HFFc6 (cell line): Measurements from ENCODE around the gene PPP1R7. TPM values are rescaled to one million over a fixed set of nuclear protein-coding genes. Genes with fewer than 3 reads are reported as not detected.
A peak's percentile ranks its signal among the peaks of the same experiment; 100 is the strongest.

Source experiments
- DNase-seq: peaks from one replicate; pipeline ENCODE4 v3.0.0-alpha.2; 2018
- H3K27ac Mint-ChIP-seq: 2 replicates; pipeline ENCODE4 v1.8.0; 2020; ENCODE audit warnings: mild to moderate bottlenecking, mixed read lengths
- H3K27me3 Mint-ChIP-seq: 2 replicates; pipeline ENCODE4 v1.8.0; 2021; ENCODE audit warnings: mild to moderate bottlenecking, moderate library complexity, mixed read lengths; ENCODE audit not compliant: insufficient read depth
- H3K36me3 Mint-ChIP-seq: 2 replicates; pipeline ENCODE4 v1.8.0; 2021; ENCODE audit warnings: low read depth, mixed read lengths
- H3K4me1 Mint-ChIP-seq: 2 replicates; pipeline ENCODE4 v1.8.0; 2020; ENCODE audit warnings: low read depth, mixed read lengths
- H3K4me3 Mint-ChIP-seq: 2 replicates; pipeline ENCODE4 v1.8.0; 2020; ENCODE audit warnings: mild to moderate bottlenecking, moderate library complexity, mixed read lengths
- H3K9me3 Mint-ChIP-seq: 2 replicates; pipeline ENCODE4 v1.8.0; 2020; ENCODE audit warnings: mild to moderate bottlenecking, mixed read lengths
- total RNA-seq, 6 experiments: library from RNA; stranded (reverse); fragmentation: NEBNext Ultra II Directional; extraction: Animal tissue kit (Norgen Biotek cat#: 25700); gene quantifications; 2 replicates in 1 of 6; 3 replicates in 5 of 6; pipeline ENCODE4 v1.2.3, GENCODE V29; 2021
- TF ChIP-seq, protein P1 (sequence below): fragments of 200-600 bp; sonication (generic); IDR thresholded peaks from 2 replicates; pipeline ENCODE4 v1.5.0; 2021; ENCODE audit warnings: antibody characterized with exemption, mild to moderate bottlenecking

Gene PPP1R7
- total RNA-seq, 6 experiments from 2014 or later: 90.6 to 117 (median 103) TPM

DNA sequence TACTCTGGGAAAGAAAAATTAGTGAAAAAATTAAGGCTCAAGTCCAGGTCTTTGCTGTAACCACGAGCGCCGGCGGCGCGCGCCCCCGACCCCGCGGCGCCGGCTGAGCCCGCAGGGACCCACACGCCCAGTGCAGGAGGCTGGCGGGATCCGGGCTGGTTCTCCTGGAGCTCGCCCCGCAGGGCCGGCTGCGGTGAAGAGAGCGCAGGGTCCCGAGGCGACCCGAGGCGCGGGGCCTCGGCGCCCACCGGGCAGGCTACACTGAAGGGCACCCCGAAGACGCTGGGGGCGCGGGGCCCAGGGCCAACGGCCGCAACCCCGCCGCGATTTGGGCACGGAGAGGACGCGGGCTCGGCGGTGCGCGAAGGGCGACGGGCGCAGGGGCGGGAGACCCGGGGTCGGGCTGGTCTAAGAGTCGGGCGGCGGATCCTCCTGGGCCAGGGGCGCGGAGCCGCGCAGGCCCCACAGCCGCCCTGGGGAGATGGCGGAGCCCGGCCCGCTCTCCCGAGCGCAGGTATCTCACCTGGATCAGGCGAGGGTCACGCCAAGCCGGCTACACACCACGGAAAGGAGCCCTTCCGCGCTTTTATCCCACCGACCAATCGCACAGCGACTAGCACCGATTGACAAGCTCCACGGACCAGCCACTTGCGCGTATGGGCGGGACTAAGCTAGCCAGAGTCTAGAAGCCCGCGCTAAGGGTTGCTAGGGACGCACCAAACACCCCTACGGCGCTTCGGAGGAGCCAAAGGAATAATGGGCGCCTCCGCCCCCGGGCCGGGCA, 1.2 kb upstream of the PPP1R7 start, which contains the start of gene PASK:
PASK (minus strand) TSS at position 582 of the 784 bp plus-strand sequence. CDS start 6,440 bp downstream, outside the sequence.
- peaks cover 48% of the 10 kb centered on the region for H3K4me1 Mint-ChIP-seq
- peak within 1 kb of the TSS; percentile 92 for H3K27ac Mint-ChIP-seq
- H3K27me3 Mint-ChIP-seq: peaks cover 2% of the 10 kb centered on the region
- peak; percentile 91 for DNase-seq
- H3K36me3 Mint-ChIP-seq: peaks cover 6% of the 10 kb centered on the region; the same call in 1 of the 2 replicates
- peak within 1 kb of the TSS; percentile 95 for H3K4me3 Mint-ChIP-seq
- TF ChIP-seq, protein P1, sequence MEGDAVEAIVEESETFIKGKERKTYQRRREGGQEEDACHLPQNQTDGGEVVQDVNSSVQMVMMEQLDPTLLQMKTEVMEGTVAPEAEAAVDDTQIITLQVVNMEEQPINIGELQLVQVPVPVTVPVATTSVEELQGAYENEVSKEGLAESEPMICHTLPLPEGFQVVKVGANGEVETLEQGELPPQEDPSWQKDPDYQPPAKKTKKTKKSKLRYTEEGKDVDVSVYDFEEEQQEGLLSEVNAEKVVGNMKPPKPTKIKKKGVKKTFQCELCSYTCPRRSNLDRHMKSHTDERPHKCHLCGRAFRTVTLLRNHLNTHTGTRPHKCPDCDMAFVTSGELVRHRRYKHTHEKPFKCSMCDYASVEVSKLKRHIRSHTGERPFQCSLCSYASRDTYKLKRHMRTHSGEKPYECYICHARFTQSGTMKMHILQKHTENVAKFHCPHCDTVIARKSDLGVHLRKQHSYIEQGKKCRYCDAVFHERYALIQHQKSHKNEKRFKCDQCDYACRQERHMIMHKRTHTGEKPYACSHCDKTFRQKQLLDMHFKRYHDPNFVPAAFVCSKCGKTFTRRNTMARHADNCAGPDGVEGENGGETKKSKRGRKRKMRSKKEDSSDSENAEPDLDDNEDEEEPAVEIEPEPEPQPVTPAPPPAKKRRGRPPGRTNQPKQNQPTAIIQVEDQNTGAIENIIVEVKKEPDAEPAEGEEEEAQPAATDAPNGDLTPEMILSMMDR: no peak
- H3K9me3 Mint-ChIP-seq: no peaks in the 10 kb centered on the region

DNA sequence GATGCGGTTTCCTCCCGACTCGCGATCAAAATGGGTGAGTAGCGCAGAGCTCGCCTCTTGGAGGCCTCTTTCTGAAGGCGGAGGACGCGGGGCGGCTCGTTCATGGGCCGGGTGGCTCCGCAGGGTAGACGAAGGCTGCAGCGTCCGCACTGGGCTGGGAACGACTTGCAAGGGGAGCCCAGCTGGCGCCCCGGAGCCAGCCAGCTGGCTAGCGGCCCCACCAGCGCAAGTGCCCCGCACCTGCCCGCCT, 667 bp upstream of the PPP1R7 start:
- Mint-ChIP-seq H3K9me3 (no peaks in the 10 kb centered on the region), H3K4me1 (peaks cover 48% of the 10 kb centered on the region), H3K36me3 (peaks cover 6% of the 10 kb centered on the region; the same call in 1 of the 2 replicates), H3K27ac (peak overlapping the region; percentile 92), H3K27me3 (peaks cover 2% of the 10 kb centered on the region), H3K4me3 (peak overlapping the region; percentile 95)
- TF ChIP-seq, protein P1: no peak
- no peak for DNase-seq

- H3K4me3 Mint-ChIP-seq: peak overlapping the region; percentile 95
- TF ChIP-seq, protein P1: no peak; the same call in 1 of the 2 replicates
- no peaks in the 10 kb centered on the region for H3K9me3 Mint-ChIP-seq
- peak overlapping the region; percentile 92 for H3K27ac Mint-ChIP-seq
- peaks cover 55% of the 10 kb centered on the region for H3K4me1 Mint-ChIP-seq
- peaks cover 2% of the 10 kb centered on the region for H3K27me3 Mint-ChIP-seq
- H3K36me3 Mint-ChIP-seq: peaks cover 10% of the 10 kb centered on the region; the same call in 1 of the 2 replicates
- no peak for DNase-seq
Measured at GRCh38 chr2:241150660-241151530, 628 bp downstream of the PPP1R7 start.

GRCh38 chr2:241151934-241152660, 1.8 kb downstream of the PPP1R7 start:
- peaks cover 10% of the 10 kb centered on the region; the same call in 1 of the 2 replicates for H3K36me3 Mint-ChIP-seq
- H3K27ac Mint-ChIP-seq: peak overlapping the region; percentile 86
- H3K4me3 Mint-ChIP-seq: peak overlapping the region; percentile 95
- DNase-seq: peak; percentile 45
- H3K4me1 Mint-ChIP-seq: peaks cover 63% of the 10 kb centered on the region
- H3K9me3 Mint-ChIP-seq: no peaks in the 10 kb centered on the region
- peaks cover 5% of the 10 kb centered on the region for H3K27me3 Mint-ChIP-seq
- TF ChIP-seq, protein P1: no peak

DNA sequence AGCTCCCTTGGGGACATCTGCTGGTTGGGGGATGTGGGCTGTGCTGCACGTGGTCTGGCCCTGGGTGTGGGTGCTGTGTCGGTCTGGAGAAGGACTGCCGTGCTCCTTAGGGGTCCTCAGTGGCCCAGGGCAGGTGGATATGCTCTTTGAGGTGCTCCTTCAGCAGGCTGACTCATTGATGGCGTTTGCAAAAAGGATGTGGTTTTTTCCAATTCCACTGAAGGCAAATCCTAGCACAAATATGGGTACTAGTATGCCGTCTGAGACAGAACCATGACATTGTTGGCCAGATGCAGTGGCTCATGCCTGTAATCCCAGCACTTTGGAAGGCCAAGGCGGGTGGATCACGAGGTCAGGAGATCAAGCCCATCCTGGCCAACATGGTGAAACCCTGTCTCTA, 3.3 kb downstream of the PPP1R7 start:
- Mint-ChIP-seq H3K27me3 (peaks cover 4% of the 10 kb centered on the region), H3K36me3 (peaks cover 23% of the 10 kb centered on the region), H3K4me1 (peaks cover 71% of the 10 kb centered on the region), H3K9me3 (no peaks in the 10 kb centered on the region), H3K27ac (peak overlapping the region; percentile 63), H3K4me3 (no peak overlapping the region)
- TF ChIP-seq, protein P1: no peak
- peak; percentile 28 for DNase-seq
